Esophagus mucosa (tissue), 1 donor: ENCODE data around the gene PGLYRP1. TPM values are rescaled to one million over a fixed set of nuclear protein-coding genes. Genes with fewer than 3 reads are reported as not detected.
A peak's percentile ranks its signal among the peaks of the same experiment; 100 is the strongest.

Experiments
- ATAC-seq: fragments of 200-7000 bp; cut with Tn5 transposase; one replicate; pipeline ENCODE4 v1.9.1; 2020
- total RNA-seq: library from RNA; stranded (reverse); gene quantifications from one replicate; pipeline ENCODE4 v1.2.4, GENCODE V29; 2023
- donor health status: DM: yes; HTN: yes; CAD: no.

PGLYRP1 gene, protein sequence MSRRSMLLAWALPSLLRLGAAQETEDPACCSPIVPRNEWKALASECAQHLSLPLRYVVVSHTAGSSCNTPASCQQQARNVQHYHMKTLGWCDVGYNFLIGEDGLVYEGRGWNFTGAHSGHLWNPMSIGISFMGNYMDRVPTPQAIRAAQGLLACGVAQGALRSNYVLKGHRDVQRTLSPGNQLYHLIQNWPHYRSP
- not detected for total RNA-seq

DNA sequence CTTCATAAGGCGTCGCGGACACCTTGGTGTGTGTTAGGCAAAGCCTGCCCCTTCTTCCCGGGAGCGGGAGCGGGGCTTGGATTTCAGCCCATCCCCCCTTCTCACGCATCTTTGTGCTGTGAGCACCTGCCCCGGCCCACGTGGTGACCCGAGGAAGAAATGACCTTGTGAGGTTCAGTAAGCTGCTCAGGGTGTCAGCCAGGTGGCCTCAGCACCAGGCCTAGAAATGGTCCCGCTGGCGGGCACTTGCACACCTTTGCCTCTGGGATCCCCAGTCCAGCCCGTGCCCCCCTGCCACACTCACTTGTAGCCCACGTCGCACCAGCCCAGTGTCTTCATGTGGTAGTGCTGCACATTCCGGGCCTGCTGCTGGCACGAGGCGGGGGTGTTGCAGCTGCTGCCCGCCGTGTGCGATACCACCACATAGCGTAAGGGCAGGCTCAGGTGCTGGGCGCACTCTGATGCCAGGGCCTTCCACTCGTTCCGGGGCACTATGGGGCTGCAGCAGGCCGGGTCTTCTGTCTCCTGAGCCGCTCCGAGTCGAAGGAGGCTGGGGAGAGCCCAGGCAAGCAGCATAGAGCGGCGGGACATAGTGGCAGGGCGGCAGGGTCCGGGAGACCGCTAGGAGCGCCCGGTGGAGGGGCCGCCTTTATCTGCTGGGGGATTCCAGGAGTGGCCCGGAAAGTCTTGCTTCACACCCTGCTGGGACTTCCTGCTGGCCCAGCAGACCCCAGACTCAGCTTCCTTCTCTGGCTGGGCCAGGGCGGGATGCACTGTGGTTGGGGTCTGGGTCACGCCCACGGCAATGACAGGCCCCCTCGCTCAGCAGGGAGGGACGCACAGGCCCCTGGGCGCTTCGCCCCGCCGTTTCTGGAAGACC, at the start of gene PGLYRP1:
Gene PGLYRP1 (minus strand): TSS at position 623 of the 880 bp plus-strand sequence. CDS start 32 bp downstream, at position 591.
- ATAC-seq, result no peak

DNA sequence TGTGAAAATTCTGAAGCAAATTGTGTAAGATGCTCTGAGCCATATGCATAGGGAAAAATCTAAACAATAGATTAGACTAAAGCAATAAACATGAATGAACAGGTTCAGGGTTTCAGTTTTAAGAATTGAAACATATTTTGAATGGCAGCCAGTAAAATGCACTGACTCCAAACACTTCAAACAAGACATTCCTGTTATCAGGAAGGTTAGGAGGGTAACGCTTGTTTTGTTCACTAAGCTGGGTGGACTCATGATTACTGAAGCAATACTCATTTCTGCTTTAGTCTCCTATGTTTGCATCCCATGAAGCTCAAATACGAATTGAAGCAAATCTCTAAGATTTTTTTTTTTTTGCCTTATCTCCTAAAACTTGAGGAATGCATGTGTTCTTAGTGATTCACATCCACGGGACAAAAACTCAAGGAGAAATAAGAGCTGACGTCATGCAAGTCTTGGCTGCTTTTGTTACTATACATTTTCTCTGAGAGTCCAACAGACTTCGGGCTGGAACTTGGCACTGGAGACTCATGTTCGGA, 47.0 kb upstream of the PGLYRP1 start:
- peak; percentile 80 for ATAC-seq

DNA sequence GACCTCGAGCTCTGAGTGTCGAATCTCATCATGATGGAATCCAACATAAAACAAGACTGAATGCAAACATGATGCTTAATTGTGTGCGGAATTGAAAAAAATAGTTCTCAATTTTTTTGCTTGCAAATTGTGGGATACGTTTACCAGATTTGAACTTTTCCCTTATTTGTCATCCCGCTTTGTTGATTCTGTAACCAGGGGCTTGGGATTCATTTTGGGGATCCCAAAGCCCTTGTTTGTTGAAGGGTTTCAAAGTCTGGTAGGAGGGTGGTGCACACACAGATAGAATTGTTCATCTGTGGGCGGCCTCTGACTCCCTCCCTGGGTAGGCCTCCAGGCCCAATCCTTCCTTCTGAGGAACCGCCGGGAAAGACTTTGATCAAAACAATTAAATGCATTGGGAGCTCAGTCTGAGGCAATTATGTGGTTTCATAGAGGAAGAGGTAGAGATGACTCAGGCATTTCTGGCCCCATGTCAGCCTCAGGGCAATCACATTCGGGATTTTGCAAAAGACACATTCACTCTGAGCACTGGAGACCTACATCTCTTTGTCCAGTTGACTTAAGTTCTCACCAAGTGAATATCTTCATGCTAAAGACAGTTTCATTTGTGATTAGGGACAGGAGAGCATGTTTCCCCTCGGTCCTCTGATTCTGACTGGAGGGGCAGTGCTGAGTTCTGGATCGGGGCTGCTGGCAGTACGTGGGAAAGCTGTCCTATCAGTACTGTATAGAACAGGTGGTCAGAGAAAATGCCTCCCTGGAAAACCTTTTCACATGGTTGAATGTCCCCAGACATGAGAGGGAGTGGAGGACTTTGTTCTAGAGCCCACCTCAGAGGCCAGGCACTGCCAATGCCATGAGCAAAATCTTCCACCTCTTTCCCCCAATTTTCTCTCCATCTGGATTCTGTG, 45.7 kb upstream of the PGLYRP1 start:
- peak; percentile 74 for ATAC-seq

DNA sequence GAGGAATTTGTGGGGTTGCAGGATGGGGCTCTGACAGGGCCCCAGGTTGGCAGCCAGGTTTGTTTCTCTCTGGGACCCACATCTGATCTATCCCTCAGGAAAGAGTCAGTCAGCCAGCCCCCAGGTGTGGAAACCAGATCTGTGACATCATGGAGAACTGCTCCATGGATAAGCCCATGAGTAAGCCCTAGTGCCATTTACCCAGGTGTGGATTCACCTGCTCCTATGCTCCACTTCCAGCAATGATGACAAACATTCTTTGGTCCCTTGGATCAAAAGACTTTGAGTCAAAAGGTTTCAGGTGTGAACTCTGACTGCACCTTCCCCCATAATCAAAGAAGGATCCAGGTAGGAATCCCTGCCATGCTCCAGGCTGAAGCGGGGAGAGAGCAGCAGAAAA, 44.8 kb upstream of the PGLYRP1 start:
- ATAC-seq, result peak; percentile 25

DNA sequence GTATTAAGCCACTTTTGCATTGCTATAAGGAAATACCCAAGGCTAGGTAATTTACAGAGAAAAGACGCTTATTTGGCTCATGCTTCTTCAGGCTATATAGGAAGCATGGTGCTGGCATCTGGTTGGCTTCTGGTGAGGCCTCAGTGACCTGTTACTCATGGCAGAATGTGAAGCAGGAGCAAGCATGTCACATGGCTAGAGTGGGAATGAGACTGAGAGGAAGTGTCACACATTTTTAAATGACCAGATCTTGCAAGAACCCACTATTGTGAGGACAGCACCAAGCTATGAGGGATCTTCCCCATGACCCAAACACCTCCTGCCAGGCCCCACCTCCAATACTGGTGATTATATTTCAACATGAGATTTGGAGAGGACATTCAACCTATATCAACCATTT, 43.6 kb upstream of the PGLYRP1 start:
- no peak for ATAC-seq

DNA sequence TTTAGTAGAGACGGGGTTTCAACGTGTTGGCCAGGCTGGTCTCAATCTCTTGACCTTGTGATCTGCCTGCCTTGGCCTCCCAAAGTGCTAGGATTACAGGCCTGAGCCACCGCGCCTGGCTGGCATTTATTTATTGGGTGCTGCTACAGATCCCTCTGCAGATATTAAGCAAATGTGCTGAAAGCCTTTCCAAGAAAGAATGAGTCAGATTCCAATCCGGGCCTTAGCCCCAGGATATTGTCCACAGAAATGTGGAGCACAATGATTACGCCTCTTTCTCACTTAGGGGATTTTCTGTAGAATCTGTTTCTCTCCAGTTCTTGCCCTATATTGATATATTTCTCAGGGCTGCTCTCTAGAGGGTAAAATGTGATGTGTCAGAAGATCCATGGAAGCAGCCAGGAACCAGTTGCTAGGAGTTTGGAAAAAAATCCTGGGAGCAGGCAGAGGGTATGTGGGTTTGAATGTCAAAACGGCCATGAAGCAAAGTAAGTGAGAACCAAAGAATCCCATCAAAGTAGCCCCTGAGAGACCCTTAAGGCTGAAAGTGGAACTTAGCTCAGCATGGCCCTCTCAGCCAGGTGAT, 42.7 kb upstream of the PGLYRP1 start:
- ATAC-seq, result peak; percentile 36

DNA sequence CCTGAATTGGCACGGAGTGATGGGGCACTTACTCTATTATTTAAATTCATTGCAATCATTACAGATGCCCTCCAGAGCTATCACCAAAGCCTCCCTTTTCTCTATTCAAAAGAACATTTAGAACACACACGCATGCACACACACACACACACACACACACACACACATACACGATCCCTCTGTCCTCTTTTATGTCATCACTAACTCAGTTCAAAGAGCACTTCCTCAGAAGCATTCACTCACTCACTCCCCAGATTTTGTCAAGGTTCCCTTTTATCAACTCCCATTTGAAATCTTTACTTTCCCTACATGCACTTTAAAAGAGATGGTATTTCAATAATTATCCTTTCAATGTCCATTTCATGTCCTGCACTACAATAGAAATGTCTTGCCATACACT, 40.3 kb upstream of the PGLYRP1 start:
- no peak for ATAC-seq

DNA sequence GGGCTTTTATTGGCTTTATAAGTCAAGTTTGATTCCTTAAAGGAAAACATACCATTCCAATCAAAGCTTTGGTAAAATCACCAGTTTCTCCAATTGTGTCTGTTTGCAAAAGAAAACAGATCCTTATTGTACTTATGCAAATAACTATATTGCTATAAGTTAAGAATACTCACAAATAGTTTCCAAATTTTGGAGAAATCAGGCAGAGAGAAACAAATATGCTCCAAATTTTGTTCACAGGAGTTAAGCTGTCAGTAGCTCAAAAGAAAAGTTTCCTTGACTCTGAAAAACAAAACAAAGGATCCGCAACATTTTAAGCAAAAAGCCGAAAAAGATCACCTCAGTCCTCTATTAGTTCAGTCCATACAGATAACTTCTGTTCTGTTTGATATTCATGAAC, 37.2 kb upstream of the PGLYRP1 start:
- no peak for ATAC-seq

DNA sequence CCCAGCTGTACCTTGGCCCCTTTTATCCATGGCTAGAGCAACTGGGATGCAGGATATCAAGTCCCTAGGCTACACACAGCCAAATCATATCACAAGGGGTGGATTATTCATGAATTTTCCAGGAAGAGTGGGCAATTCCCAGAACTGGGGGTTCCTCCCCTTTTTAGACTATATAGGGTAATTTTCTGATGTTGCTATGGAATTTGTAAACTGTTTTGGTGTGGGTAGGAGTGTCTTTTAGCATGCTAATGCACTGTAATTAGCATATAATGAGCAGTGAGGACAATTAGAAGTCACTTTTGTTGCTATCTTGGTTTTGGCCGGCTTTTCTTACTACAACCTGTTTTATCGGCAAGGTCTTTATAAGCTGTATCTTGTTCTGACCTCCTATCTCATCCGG, 35.9 kb upstream of the PGLYRP1 start:
- ATAC-seq, result no peak

DNA sequence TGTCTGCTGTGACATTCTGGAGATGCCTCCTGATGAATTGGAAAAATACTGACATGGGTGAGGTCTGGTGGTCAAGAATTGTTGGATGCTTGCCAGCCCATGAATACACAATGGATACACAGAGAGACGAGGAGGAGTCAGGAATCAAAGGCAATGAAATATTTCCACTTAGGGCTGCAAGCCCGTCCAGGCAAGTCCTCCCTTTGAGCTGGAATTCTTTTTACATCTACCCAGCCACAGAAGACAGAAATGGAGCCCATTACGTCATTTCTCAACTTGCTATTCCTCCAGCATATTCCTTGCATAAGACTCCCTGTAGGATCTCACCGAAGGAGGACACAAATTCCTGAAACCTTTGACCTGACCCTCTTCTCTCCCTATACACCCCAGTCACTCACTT, 33.7 kb upstream of the PGLYRP1 start:
- peak; percentile 43 for ATAC-seq

DNA sequence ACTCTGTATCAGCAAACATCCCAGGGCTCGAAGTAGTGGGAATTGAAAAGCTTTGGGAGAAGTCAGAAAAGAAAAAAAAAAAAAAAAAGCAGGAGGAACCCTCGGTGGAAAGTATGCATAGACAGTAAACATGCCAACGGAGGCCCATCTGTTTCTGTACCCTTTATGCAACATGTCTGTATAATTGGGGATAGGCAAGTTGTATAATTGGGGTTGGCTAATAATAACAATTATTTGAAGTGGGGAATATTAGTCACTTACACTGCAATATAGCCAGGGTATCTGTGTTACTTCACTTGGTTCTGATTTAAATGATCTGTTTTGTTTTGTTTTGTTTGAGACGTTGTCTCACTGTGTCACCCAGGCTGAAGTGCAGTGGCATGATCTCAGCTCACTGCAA, 30.0 kb upstream of the PGLYRP1 start:
- no peak for ATAC-seq

DNA sequence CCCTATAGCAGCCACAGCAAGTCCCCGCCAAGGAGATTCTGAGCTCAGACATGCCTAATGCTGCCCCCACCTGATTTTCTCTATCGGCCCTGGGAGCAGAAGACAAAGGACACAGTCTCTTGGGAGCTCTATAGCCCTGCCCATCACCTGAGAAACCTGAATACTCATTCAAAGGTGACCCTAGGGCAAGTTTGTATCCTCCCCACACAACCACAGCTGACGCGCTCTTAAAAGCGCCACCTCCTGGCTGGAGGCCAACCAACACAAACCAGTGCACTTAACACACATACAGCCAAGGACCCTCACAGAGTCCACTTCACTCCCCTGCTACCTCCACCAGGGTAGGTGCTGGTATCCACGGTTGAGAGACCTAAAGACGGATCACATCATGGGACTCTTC, 26.7 kb upstream of the PGLYRP1 start:
- peak; percentile 60 for ATAC-seq

DNA sequence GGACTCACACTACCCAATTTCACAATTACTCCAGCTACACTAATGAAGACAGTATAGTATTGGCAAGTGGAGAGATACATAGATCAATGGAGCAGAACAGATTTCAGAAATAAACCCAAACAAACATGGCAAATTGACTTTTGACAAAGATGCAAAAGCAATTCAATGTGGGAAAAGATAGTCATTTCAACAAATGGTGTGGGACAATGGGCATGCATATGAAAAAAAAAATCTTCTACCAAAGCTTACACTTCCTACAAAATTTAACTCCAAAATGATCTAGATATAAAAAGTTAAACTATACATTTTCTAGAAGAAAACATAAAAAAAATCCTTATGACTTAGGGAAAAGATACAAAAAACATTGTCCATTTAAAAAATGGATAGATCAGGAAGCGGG, 20.7 kb upstream of the PGLYRP1 start:
- no peak for ATAC-seq

DNA sequence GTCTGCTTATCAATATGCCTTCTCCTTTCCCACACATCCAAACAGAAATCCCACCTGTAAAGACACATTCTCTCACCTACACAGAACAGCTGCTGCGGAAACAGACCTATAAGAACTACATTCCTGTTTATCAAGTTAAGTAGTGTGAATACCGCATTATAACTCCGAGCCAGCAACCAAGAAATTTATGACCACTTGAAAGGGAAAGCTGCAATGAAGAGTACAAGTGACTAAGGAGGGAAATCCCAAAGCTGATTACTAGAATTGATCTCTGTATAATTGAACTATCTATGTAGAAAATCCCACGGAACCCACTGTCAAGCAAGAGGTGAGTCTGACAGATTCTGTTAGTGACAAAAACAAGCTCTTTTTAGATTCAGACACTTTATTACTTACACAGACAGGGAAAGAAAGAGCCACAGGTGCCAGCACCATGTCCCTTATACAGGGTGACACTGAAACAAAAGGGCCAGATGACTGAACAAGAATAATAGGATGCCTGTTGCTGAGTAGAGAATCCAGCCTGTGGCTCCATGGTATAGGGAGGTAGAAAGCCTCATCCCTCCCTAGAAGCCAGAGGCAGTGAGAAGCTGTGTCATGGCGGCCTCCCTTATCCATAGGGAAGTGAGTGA, 19.5 kb upstream of the PGLYRP1 start:
- no peak for ATAC-seq

DNA sequence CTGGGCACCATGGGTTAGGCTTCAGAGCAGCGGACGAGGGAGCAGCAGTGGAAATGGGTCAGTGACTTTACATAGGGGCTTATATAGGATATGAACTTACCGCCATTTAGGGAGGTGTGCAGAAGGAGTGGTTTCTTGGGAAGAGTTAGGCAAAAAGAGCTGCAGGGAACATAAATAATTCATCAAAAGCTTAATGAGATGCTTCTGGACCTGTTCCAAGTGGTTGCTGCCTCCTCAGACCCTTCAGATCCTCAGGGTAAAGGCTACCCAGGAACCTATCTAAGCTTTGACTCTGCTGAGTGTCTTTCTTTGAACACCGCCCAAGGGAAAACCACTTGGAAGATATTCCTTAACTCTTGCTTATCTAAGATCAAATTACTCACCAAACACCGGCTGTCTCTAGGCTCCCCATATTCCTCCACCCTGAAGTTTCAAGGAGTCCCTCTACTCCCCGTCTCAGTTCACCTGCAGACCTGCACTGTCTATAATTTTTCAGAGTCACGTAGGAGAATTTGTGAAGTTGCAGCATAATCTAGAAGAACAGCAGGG, 18.2 kb upstream of the PGLYRP1 start, which contains the start of gene IGFL4:
Gene IGFL4 (minus strand): TSS at position 51 of the 549 bp plus-strand sequence. CDS start 40 bp downstream, at position 11.
- peak; percentile 46 for ATAC-seq

DNA sequence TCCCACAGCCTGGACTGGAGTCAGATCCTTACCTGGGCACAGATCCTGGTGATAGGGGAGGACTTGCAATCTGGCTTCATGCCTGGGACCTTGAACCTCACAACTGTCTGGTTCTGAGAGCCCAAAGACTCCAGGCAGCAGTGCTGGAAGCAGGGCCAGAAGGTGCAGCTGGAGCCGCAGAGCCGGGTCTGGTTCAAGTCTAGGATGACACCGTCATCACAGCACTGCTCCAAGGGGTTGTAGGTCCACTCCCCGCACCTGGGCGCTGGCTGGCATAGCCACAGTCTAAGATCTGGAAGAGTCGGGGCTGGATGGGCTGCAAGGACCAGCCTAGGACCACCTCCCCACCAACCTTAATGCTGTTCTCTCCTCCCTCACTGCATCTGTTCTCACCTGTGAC, 17.3 kb upstream of the PGLYRP1 start:
- ATAC-seq, result no peak

DNA sequence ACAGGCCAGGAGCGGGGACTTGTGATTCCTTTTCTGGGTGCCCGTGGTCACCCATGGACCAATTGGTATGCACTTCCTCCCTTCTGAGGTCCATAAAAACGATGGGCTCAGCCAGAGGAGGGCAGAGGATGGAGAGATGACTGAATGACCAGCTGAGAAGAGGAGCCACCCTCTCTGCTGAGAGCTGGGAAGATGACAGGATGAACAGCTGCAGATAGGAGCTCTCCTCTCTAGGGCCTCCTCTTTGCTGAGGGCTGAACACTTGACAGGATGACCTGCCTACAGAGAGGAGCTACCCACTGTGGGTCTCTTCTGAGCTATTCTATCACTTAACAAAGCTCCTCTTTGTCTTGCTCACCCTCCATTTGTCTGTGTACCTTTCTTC, 13.9 kb upstream of the PGLYRP1 start:
- no peak for ATAC-seq

DNA sequence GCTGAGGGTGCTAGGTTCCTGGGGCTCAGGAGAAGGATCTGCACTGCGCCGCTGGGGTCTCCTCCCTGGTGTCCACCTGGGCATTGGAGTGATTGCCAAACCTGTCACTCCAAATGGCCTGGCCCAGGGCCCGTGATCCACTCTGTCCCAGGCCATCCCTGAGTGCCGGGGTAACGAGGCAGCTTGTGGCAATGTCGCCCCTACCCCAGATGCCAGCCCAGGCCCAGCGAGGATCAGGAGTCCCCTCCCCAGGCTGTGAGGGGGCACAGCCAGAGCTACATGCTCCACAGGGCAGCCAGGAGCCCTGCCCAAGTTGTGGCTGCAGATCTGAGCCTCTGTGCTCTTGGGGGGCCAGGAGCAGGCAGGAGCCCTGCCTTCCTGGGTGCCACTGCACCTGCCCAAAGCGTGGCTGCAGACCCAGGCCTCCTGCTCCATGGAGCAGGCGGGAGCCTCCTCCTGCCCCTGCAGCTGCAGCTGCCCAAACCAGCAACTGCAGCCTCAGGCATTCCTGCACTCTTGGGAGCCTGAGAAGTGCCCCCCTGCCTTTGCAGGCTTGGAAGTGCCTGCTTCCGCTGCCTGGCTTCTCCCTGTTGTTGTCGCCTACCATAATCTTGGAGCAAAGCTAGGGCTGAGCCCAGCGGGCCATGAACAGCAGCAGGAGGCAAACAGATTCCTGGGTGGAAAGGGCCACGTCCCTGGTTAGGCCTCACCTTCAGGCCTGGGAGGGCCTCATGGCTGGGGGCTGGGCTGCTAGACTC, 13.3 kb upstream of the PGLYRP1 start:
- ATAC-seq, result peak; percentile 16

DNA sequence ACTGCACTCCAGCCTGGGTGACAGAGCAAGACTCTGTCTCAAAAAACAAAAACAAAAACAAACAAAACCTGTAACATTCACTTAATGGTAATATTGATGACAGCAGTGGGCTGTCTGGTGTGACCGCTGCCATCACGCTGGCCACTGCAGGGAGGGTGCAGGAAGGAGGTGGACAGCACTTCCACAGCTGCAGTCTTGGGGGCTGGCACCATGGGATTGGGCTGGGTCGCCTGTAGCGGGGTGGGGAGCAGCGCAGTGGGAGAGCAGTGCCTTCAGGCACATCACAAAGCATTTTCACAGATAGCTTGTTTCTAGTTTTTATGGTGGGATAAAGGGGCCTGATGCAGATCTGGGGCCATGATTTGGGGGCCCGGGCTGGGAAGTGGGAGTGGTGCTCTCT, 12.7 kb upstream of the PGLYRP1 start:
- ATAC-seq, result no peak

DNA sequence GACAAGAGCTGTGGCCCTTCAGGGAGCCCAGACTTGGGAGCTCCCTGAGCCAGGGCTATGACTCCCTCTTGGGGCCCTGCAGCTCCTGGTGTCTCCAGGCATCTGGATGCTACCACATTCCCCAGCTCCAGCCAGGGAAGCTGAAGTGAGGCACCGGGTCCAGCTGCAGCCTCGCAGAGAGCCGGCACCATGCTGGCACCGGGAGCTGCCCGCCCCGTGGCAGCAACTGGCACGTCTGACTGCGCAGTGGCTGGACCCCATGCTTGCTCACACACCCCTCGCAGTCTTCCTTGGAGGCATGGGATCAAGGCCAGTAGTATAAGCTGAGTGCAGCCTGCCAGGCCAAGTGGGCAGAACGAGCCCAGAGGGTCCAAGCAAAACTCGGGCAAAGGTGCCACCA, 10.5 kb upstream of the PGLYRP1 start:
- no peak for ATAC-seq

DNA sequence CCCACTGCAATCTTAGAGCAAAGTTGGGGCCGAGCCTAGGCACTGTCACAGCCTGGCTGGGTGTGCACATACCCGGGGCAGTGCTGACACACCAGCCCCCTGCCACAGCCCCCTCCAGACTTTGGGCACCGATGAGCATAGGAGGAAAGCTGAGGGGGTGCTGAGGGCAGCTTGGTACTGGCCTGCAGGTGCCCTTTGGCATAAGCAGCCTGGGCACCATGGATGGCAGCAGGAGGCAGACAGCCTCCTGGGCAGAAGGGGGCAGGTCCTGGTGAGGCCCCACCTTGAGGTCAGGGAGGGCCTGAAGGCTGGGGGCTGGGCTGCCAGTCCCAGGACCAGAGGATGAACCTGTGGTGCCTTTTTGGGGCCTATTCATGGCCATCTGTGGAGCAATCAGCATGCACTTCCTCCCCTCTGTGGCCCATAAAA, 9.8 kb upstream of the PGLYRP1 start:
- no peak for ATAC-seq
